ENCODE measurements around the gene CROCC2.

DNA sequence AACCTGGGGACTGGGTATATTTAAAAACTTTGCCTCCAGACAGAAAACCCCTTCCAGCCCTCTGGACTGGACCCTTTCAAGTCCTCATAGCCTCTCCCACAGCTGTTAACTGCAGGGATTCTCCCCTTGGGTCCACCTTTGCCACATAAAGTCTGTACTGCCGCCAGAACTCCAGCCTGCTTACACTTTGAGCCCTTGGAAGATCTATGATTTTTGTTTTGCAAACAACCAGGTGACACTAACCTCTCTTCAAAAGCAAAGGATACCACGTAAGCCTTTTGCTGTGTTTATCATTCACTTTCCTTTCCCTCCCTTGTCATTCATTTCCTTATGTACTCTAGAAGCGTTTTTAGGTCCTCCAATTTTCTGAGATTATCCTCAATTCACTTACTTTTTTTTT lies 41.7 kb upstream of the CROCC2 start:
- TF ChIP-seq, protein P1, sequence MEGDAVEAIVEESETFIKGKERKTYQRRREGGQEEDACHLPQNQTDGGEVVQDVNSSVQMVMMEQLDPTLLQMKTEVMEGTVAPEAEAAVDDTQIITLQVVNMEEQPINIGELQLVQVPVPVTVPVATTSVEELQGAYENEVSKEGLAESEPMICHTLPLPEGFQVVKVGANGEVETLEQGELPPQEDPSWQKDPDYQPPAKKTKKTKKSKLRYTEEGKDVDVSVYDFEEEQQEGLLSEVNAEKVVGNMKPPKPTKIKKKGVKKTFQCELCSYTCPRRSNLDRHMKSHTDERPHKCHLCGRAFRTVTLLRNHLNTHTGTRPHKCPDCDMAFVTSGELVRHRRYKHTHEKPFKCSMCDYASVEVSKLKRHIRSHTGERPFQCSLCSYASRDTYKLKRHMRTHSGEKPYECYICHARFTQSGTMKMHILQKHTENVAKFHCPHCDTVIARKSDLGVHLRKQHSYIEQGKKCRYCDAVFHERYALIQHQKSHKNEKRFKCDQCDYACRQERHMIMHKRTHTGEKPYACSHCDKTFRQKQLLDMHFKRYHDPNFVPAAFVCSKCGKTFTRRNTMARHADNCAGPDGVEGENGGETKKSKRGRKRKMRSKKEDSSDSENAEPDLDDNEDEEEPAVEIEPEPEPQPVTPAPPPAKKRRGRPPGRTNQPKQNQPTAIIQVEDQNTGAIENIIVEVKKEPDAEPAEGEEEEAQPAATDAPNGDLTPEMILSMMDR (IDR thresholded peaks at IDR 0.05): no peak
- TF ChIP-seq POLR2A (IDR thresholded peaks at IDR 0.05): no peak
- no peak for TF ChIP-seq POLR2AphosphoS5 (IDR thresholded peaks at IDR 0.05)

Data from sigmoid colon (tissue), 4 donors.